CD4-positive, alpha-beta T cell treated with Interleukin-10 for 1 hour (primary cell): ENCODE measurements around the gene PTBP1.

Experiments used
- DNase-seq: peaks from one replicate; pipeline ENCODE4 v3.0.0-alpha.2; 2020

PTBP1 gene

DNA sequence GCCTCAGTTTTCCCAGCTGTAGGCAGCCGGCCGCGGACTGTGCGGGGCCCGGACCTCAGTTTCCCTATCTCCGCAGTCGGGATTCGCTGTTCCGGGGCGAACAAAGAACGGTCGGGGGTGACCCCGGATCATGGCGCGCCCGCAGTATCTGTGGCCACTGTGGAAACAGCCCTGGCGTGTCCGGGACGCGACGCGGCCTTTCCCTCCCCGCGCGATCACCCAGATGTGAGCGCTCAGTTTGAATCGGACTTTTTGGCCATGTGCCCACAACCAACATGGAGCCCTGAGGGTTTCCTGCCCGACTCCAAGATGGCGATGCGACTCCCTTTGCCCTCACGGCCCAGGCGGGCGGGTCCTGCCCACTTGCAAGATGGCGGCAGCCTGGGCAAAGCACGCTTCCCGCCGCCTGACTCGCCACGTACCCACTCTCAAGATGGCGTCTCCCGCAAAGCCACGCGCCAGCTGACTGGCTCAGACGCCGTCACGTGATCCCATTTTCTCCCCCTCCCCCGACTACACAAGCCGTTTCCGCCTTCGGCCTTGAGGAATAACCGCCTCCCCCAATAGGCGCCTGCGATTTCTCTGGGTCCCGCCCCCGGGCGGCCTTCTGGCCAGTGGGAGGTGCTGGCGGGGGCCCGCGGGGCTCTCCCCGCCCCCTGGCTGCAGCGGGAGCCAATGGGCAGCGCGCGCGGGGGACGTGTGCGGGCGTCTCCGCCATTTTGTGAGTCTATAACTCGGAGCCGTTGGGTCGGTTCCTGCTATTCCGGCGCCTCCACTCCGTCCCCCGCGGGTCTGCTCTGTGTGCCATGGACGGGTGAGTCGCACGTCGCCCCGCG lies at the start of gene PTBP1:
Gene PTBP1 (plus strand): TSS at position 761 of the 836 bp plus-strand sequence. CDS start 46 bp downstream, at position 807.
- DNase-seq: peak; percentile 100

DNA sequence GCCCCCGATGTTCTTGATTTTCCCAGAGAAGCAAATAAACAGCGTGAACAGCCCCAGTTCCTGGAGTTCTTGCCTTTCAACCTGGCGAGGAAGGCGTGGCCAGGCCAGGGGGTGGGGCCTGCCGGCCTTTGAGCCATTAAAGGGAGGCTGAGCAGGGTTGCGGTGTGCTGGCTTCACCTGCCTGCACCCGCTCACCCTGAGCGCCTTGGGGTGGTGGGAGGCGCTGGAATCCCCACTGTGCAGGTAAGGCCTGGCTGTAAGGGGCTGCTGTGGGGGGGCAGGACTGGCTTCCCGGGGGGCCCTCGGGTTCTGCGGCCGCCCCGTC lies 49.0 kb upstream of the PTBP1 start:
- no peak for DNase-seq

DNA sequence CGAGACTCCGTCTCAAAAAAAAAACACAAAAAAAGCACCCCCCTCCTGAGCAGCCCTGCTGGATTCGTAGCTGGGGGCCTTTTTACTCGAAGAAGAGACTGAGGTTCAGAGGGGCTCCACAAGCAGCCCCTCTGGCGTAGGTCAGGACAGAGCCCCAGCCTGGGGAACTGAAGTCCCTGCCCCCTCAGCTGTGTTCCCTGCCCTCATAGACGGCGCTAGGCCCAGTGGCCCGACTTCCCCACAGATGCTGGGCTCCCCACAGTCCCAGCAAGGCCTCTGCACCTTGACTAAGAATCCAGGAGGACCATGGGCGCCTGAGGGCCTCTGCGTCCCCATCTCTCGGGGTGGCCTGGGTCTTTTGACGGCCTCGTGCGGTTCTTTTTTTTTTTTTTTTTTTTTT lies 47.4 kb upstream of the PTBP1 start:
- no peak for DNase-seq

DNA sequence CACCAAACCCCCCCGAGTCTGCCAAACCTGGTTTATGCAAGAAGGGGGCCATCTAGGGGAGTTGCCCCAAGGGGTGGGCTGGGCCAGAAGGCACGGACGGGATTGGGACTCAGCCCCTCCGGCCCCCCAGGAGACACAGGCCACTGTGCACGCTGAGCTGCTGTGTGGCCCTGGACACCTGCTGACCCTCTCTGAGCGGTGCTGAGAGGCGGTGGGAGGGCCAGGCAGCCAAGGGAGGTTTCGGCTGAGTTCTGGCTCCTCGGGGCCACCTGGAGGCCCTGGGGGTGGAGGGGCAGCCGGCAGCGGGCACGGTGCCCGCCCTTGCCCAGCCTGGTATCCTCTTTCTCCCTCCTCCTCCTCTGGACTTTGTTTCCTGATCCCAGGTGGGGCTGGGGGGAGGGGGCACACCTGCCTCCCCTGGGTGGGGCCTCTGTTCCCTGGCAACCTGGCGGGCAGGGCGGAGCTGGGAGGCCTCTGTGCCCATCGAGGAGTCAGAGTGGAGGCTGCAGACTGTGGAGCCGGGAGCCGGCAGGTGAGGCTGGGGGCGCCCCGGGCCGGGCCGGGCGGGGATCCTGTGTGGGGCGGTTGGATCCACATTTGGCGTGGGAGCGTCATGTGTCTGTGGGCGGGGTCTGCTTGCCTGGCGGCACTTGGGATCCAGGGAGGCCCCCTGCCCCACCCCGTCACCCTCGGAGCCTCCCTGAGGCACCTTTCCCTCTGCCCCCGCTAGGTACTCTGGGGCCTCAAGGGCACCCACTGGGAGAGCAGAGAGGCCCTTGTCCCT lies 46.4 kb upstream of the PTBP1 start, which contains the start of gene MISP:
Gene MISP (plus strand): TSS at position 473 of the 784 bp plus-strand sequence. CDS start 5,835 bp downstream, outside the sequence.
- DNase-seq: no peak

DNA sequence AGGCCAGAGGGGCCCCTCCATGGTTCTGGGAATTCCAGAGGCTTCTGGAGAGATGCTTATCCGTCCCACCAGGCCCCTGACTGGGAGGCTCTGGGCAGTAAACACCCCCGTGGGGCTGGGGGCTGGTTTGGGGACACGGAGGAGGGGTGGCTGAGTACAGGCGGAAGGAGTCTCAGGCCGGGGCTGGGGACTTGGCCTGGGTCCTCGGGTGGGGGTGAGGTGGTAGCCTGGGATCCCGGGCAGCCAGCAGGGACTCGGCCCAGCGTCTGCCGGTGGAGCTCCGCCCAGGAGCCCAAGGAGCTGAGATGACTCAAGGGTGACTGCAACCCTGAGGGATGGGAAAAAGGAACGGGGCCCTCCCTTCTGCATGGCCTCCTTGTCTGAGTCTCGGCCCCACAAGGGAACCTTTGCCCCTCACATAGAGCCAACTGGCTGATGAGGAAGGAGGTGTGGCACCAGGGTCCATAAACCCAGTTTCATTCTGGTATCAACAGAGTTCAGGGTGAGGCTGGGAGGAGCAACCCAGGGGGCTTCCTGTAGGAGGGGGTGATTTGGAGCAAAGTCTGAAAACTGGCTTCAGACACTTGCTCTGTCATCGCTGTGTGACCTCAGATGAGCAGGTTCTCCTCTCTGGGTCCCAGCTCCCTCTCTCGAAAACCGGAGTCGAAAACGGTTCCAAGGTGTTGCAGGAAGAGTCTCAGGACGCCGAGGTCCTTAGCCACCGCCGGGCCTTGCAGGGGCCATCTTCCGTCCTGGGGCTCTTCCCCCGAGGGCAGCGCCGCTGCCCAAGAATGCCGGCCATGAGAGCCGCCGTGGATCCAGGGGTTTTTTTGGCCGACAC lies 45.5 kb upstream of the PTBP1 start:
- no peak for DNase-seq

DNA sequence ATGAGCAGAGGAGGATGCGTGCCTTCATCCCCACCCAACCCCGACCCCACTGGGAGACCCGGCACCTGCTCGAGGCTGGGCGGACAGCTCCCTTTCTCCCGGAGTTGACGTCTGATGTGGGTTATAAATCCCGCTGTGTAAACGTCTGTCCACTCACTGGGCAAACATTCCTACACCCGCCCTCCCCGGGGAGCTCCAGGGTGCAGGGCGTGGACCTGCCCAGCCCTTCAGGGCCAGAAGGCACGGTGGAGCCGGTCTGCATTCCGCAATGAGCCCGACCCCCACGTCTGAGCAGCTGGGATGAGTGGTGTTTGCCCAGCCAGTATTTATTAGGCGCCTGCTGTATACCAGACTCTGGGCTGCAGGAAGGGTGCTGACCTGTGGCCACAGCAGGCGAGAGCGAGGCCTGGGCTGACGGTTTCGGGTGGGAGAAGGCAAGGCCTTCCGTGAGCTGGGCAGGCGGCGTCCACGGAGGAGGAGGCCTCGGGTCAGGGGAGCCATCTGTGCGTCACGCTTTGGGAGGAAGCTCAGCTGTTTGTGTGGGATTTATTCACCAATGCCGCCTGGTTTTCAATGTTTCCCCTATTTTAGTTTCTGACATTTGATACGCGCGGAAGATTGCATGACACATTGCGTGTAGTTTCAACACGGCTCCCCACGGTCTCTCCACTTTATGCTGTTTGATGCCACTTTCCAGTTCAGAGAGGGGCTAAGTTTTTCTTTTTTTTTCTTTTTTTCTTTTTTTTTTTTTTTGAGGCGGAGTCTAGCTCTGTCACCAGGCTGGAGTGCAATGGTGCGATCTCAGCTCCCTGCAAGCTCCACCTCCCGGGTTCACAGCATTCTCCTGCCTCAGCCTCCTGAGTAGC lies 44.4 kb upstream of the PTBP1 start:
- DNase-seq: no peak

DNA sequence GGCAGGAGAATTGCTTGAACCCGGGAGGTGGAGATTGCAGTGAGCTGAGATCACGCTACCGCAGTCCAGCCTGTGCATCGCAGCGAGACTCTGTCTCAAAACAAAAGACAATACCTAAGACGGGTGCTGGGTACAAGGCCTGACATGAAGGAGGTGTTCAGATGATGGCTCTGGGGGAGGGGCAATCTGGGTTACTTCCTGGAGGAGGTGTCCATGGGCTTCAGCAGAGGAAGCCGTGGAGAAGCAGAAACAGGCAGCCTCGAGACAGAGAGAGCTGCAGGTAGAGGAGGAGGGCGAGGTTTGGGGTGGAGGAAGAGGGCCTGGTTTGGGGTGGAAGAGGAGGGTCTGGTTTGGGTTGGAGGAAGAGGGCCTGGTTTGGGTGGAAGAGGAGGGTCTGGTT lies 42.7 kb upstream of the PTBP1 start:
- DNase-seq: no peak

DNA sequence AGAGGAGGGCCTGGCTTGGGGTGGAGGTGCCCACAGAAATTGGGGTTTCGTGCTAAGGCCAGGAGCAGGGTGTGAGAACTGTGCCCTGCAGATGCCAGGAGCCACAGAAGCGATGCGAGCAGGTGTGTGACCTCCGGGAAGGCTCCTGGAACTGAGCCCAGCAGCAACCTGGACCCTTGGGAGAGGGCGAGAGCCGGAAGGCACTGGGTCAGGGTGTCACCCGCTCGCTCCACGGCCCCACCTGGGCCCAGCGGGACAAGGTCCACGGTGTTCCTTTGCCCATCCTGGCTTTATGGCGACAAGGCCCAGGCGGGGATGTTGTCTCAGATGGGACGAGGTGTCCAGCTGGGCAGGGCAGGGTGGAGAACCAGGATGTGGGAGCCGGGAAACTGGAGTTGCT lies 42.2 kb upstream of the PTBP1 start:
- no peak for DNase-seq

DNA sequence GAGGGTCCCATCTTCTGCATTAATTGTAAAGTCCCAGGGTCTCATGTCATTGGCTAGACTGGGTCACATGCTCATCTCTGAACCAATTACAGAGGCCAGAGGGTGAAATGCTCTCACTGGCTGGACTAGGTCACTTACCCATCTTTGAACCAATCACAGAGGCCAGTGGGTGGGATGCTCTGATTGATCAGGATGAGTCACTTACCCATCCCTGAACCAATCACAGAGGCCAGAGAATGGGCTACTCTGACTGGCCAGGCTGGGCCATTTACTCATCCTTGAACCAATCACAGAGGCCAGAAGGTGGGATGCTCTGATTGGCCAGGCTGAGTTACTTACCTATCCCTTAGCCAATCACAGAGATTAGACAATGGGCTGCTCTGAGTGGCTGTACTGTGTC lies 41.0 kb upstream of the PTBP1 start:
- DNase-seq: no peak

DNA sequence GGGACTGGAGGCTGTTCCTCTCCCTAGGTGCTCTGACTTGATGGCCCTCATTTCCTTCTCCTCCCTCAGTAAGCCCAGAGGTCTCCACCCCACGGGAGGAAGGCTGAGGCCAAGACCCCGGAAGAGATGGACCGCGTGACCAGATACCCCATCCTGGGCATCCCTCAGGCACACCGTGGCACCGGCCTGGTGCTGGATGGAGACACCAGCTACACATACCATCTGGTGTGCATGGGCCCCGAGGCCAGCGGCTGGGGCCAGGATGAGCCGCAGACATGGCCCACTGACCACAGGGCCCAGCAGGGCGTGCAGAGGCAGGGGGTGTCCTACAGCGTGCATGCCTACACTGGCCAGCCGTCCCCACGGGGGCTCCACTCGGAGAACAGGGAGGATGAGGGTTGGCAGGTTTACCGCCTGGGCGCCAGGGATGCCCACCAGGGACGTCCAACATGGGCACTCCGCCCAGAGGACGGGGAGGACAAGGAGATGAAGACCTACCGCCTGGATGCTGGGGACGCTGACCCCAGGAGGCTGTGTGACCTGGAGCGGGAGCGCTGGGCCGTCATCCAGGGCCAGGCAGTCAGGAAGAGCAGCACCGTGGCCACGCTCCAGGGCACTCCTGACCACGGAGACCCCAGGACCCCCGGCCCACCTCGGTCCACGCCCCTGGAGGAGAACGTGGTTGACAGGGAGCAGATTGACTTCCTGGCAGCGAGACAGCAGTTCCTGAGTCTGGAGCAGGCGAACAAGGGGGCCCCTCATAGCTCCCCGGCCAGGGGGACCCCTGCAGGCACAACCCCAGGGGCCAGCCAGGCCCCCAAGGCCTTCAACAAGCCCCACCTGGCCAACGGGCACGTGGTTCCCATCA lies 40.2 kb upstream of the PTBP1 start:
- DNase-seq: no peak

DNA sequence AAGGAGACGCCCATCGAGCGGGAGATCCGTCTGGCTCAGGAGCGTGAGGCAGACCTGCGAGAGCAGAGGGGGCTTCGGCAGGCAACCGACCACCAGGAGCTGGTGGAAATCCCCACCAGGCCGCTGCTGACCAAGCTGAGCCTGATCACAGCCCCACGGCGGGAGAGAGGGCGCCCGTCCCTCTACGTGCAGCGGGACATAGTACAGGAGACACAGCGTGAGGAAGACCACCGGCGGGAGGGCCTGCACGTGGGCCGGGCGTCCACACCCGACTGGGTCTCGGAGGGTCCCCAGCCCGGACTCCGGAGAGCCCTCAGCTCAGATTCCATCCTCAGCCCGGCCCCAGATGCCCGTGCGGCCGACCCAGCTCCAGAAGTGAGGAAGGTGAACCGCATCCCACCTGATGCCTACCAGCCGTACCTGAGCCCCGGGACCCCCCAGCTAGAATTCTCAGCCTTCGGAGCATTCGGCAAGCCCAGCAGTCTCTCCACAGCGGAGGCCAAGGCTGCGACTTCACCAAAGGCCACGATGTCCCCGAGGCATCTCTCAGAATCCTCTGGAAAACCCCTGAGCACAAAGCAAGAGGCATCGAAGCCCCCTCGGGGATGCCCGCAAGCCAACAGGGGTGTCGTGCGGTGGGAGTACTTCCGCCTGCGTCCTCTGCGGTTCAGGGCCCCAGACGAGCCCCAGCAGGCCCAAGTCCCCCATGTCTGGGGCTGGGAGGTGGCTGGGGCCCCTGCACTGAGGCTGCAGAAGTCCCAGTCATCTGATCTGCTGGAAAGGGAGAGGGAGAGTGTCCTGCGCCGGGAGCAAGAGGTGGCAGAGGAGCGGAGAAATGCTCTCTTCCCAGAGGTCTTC lies 39.2 kb upstream of the PTBP1 start:
- no peak for DNase-seq

DNA sequence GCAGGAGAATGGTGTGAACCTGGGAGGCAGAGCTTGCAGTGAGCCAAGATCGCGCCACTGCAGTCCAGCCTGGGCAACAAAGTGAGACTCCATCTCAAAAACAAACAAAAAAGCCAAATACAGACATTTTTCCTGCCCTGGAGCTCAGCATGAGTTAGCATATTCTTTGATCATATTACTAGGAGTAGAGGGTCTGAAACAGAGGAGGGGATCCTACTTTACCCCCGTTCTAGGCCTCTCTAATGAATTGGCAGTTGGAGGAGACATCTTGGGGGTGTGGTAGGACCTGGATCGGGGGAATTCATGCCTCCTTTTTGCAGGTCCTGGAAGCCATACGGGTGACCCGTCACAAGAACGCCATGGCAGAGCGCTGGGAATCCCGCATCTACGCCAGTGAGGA lies 34.1 kb upstream of the PTBP1 start:
- DNase-seq: no peak

DNA sequence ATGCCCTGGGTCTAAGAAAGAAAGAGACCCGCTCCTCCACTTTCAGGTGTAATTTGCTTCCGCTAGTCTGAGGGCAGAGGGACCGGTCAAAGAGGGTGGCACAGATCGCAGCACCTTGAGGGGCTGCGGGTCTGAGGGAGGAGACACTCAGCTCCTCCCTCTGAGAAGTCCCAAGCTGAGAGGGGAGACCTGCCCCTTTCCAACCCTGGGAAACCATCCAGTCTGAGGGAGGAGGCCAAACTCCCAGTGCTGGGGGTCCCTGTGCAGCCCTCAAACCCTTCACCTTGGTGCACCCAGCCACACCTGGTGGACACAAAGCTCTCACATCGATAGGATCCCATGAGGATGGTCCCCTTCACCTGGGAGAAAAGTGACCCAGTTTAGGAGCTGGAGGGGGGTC lies 33.4 kb upstream of the PTBP1 start:
- no peak for DNase-seq

DNA sequence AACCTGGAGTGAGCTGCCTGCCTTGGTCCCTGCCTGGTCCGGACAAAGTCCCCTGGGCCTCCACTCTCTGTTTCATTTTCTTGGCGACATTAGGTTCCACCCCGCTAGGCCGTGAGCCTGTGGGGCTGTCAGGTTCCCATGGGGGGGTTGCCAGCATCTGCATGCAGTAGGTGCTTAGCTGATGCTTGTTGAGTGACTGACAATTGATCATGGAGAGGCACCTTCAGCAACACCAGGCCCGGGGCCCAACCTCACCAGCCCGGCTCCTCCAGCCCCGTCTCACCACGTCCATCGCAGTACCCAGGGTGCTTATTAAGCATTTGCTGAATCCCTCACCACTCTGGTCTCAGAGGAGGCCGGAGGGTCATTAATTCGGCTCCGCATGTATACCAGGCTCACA lies 33.0 kb upstream of the PTBP1 start:
- no peak for DNase-seq

DNA sequence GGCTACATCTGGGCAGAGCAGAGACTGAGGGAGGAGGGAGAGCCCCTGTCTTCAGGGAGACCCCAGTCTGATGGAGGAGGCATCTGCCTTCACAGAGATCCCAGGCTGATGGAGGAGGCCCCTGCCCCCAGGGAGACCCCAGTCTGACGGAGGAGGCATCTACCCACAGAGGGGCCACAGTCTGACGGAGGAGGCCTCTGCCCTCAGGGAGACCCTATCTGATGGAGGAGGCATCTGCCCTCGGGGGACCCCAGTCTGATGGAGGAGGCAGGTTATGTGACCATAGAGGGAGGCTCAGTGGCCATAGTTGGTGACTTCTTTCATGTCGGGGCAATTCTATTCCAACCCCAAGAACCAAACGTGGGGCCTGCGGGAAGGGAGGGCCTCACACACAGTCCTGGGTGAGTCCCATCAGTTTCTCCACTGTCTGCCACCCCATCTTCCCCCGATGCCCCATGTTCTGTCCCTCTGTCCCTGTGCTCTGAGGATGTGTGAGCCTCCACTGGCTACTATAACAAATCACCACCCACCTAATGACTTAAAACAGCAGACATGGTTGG lies 32.0 kb upstream of the PTBP1 start:
- DNase-seq: no peak

DNA sequence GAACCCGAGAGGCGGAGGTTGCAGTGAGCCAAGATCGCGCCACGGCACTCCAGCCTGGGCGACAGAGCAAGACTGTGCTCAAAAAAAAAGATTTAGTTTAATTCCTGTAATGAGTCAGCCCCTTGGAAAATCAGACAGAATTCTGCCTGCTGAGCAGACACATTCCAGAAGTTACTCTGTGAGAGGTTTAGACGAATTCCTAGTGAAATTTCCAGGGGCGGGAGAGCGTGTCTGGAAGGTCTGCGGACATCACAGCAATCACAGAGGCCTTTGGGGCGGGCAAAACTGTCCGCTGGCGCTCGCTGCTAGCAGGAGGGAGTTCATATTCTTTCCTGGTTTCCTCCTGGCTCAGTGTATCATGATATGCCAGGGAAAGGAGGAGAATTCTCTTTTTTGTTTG lies 28.8 kb upstream of the PTBP1 start:
- no peak for DNase-seq

DNA sequence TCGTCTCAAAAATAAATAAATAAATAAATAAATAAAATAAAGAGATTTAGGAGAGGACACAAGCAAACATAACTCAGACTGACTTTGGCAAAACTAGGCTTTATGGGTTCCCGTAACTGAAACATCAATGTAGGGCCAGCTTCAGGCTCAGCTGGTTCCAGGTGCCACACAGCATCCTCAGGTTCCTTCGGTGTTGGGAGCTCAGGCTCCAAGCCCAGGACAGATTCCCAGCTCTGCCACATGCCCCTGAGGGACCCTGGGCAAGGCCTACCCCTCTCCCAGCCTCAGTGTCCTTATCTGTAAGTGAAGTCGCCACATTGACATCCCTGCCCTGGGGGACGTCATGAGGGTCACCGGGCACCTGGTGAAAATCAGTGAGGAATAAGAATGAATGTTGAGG lies 27.6 kb upstream of the PTBP1 start:
- no peak for DNase-seq

DNA sequence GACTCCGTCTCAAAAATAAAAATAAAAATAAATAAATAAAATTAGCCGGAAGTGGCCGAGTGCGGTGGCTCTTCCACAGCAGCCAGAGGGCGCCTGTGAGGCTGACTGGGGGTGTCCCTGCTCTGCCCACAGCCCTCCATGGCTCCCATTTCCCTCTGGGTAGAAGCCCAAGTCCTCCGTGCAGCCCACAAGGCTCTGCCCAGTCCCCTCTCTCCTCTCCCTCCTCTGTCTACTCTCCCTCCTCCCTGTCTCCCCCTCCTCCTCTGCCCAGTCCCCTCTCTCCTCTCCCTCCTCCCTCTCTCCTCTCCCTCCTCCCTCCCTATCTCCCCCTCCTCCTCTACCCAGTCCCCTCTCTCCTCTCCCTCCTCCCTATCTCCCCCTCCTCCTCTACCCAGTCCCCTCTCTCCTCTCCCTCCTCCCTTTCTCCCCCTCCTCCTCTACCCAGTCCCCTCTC lies 25.9 kb upstream of the PTBP1 start:
- peak; percentile 35 for DNase-seq

DNA sequence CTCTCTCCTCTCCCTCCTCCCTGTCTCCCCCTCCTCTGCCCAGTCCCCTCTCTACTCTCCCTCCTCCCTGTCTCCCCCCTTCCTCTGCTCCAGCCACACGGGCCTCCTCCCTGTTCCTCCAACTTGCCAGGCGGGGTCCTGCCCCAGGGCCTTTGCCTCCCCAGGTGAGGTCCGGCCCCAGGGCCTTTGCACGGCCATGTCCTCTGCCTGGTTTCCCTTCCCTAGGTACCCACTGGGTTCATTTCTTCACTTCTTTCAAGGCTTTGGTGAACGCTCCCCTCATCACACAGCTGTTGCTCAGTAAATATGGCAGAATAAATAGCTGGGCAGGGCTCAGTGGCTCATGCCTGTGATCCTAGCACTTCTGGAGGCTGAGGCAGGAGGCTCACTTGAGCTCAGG lies 25.2 kb upstream of the PTBP1 start:
- no peak for DNase-seq
